ENCODE results near the gene TTLL5. TPM values are rescaled to one million over a fixed set of nuclear protein-coding genes. Genes with fewer than 3 reads are reported as not detected.

TTLL5 gene
- total and polyA plus RNA-seq, 7 donors = 4.8 to 36.6 (median 17.9) TPM

DNA sequence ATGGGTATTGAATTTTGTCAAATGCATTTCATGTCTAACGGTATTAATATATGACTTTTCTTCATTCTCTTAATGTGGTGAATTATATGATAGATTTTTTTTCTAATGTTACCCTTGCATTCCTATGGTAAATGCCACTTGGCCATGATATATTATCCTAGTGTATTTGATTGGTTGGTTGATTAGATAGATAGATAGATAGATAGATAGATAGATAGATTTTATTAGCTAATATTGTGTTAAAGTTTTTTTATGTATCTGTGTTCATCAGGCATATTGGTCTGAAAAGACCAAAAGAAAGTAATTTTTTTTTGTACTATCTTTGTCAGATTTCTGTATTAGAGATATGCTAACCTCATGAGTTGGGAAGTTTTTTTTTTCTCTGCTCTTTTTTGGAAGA is 196.2 kb downstream of the TTLL5 start:
- H3K4me1 ChIP-seq = peaks cover 0 to 36% (median 28%) of the 10 kb centered on the region in 4 donors
- H3K4me3 ChIP-seq = no peak overlapping the region
- H3K36me3 ChIP-seq = no peaks in the 10 kb centered on the region
- no peak overlapping the region for H3K27ac ChIP-seq
- TF ChIP-seq POLR2A (IDR thresholded peaks at IDR 0.05) (no peak), EP300 (IDR thresholded peaks at IDR 0.05) (no peak), POLR2AphosphoS5 (IDR thresholded peaks at IDR 0.05) (no peak)
- TF ChIP-seq, protein P1, sequence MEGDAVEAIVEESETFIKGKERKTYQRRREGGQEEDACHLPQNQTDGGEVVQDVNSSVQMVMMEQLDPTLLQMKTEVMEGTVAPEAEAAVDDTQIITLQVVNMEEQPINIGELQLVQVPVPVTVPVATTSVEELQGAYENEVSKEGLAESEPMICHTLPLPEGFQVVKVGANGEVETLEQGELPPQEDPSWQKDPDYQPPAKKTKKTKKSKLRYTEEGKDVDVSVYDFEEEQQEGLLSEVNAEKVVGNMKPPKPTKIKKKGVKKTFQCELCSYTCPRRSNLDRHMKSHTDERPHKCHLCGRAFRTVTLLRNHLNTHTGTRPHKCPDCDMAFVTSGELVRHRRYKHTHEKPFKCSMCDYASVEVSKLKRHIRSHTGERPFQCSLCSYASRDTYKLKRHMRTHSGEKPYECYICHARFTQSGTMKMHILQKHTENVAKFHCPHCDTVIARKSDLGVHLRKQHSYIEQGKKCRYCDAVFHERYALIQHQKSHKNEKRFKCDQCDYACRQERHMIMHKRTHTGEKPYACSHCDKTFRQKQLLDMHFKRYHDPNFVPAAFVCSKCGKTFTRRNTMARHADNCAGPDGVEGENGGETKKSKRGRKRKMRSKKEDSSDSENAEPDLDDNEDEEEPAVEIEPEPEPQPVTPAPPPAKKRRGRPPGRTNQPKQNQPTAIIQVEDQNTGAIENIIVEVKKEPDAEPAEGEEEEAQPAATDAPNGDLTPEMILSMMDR (IDR thresholded peaks at IDR 0.05) = no peak
- WGBS, 2 donors = 98 to 99% methylated on average over 1 of the region's 1 CpG
- H3K27me3 ChIP-seq = no peaks in the 10 kb centered on the region
- H3K9me3 ChIP-seq = no peaks in the 10 kb centered on the region
- intact Hi-C loops (cut with DNase I) = no loop called here
- DNase-seq = no peak

DNA sequence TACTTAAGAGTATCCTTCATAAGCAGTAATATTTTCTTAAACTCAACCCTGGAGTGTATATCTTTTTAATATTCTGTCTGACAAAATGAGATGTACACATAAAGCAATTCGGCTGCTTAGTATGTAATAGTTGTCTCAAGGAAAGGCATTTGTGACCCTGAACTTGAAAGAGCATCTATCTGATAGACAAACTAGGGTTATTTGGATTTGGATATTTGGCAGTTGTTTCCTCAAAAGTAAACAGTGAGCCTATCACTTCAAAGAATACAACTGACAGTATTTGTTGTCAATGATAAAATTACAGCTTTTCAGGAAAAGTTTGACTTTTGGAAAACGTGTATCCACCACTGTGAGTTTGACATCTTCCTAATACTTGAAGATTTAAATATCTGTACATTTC is 197.3 kb downstream of the TTLL5 start:
- TF ChIP-seq POLR2AphosphoS5 (IDR thresholded peaks at IDR 0.05) (no peak), EP300 (IDR thresholded peaks at IDR 0.05) (no peak), POLR2A (IDR thresholded peaks at IDR 0.05) (no peak)
- TF ChIP-seq, protein P1 (IDR thresholded peaks at IDR 0.05) = no peak
- Histone ChIP-seq H3K27me3 (no peaks in the 10 kb centered on the region), H3K36me3 (no peaks in the 10 kb centered on the region), H3K4me3 (no peak overlapping the region), H3K27ac (no peak overlapping the region), H3K9me3 (no peaks in the 10 kb centered on the region), H3K4me1 (peaks cover 0 to 37% (median 31%) of the 10 kb centered on the region in 4 donors)
- 78 to 85% methylated on average over 2 of the region's 2 CpGs for WGBS, 2 donors
- intact Hi-C loops (cut with DNase I) = no loop called here
- DNase-seq = no peak

GRCh38 chr14:75859746-75860145 is 198.7 kb downstream of the TTLL5 start:
- Histone ChIP-seq H3K4me3 (no peak overlapping the region), H3K4me1 (peaks cover 0 to 37% (median 34%) of the 10 kb centered on the region in 4 donors), H3K9me3 (no peaks in the 10 kb centered on the region), H3K27me3 (no peaks in the 10 kb centered on the region), H3K27ac (peak overlapping the region in 3 of 4 donors; percentile 66 to 72 (median 69)), H3K36me3 (no peaks in the 10 kb centered on the region)
- no peak for DNase-seq
- WGBS, 2 donors = 63 to 82% methylated on average over 3 of the region's 3 CpGs
- intact Hi-C loops (cut with DNase I) = loop anchor here (5.0 kb wide), 1 partner anchor 32 kb away; no protein-coding TSS in a partner anchor
- TF ChIP-seq, protein P1 (IDR thresholded peaks at IDR 0.05) = no peak
- TF ChIP-seq EP300 (IDR thresholded peaks at IDR 0.05) (no peak), POLR2AphosphoS5 (IDR thresholded peaks at IDR 0.05) (no peak), POLR2A (IDR thresholded peaks at IDR 0.05) (no peak)

DNA sequence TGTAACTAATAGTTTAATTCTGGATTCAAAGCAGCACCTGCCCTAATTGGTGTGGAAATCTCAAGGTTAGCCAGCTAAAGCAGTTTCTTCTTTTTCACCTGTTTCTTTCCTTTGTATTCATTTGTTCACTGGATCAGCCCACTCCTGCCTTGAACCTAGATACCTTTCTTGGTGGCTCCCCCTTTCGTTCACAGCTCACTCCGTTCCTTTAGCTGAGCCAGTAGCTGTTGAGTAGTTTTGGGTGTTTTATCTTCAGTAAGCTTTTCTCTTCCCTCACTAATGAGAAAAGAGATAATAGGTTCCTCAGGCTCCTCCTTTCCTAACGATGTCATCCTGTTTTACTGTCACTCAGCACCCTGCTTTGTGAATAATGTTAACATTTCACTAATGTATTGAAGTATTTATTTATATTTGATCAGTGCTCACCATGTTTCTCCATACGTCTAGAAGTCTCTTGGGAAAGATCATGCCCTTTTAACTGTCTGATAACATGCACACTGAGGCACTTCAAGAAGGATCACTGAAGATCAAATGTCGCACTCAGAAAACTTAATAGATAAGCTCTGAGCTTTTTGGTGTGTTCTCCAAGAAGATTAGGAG is 199.6 kb downstream of the TTLL5 start:
- Histone ChIP-seq H3K27ac (peak overlapping the region in 3 of 4 donors; percentile 66 to 72 (median 69)), H3K4me1 (peaks cover 0 to 41% (median 36%) of the 10 kb centered on the region in 4 donors), H3K27me3 (no peaks in the 10 kb centered on the region), H3K9me3 (no peaks in the 10 kb centered on the region), H3K4me3 (no peak overlapping the region), H3K36me3 (no peaks in the 10 kb centered on the region)
- no peak for TF ChIP-seq EP300 (IDR thresholded peaks at IDR 0.05)
- TF ChIP-seq, protein P1 (IDR thresholded peaks at IDR 0.05) = no peak
- no peak for TF ChIP-seq POLR2A (IDR thresholded peaks at IDR 0.05)
- no peak for TF ChIP-seq POLR2AphosphoS5 (IDR thresholded peaks at IDR 0.05)
- intact Hi-C loops (cut with DNase I) = loop anchor here (5.0 kb wide), 1 partner anchor 33 kb away; no protein-coding TSS in a partner anchor
- no peak for DNase-seq
- 87 to 88% methylated on average over 5 of the region's 5 CpGs for WGBS, 2 donors
